GM19395 (cell line): ENCODE results near the gene SERPINA10.

Experiments
- ATAC-seq: cut with Tn5 transposase; IDR thresholded peaks from one replicate; pipeline ENCODE4 v1.9.1; 2021; ENCODE audit warnings: mild to moderate bottlenecking, moderate library complexity; ENCODE audit not compliant: unreplicated experiment

Gene SERPINA10

GRCh38 chr14:94292872-94293577, at the start of gene SERPINA10:
SERPINA10 (minus strand) TSS chr14:94293268; CDS start chr14:94290593, 2,675 bp downstream.
- no peak for ATAC-seq

GRCh38 chr14:94342334-94342934, 49.4 kb upstream of the SERPINA10 start:
- no peak for ATAC-seq

- ATAC-seq = no peak
Measured at GRCh38 chr14:94341656-94342333, 48.7 kb upstream of the SERPINA10 start.

- no peak for ATAC-seq
Measured at GRCh38 chr14:94340533-94340932, 47.5 kb upstream of the SERPINA10 start.

- no peak for ATAC-seq
Measured at GRCh38 chr14:94338023-94338422, 45.0 kb upstream of the SERPINA10 start.

GRCh38 chr14:94337274-94337673, 44.2 kb upstream of the SERPINA10 start:
- ATAC-seq = no peak

GRCh38 chr14:94334872-94335271, 41.8 kb upstream of the SERPINA10 start:
- no peak for ATAC-seq

GRCh38 chr14:94332587-94332986, 39.5 kb upstream of the SERPINA10 start:
- ATAC-seq = no peak

- no peak for ATAC-seq
Measured at GRCh38 chr14:94332063-94332583, 39.1 kb upstream of the SERPINA10 start.

GRCh38 chr14:94331462-94331861, 38.4 kb upstream of the SERPINA10 start:
- ATAC-seq = no peak

- no peak for ATAC-seq
Measured at GRCh38 chr14:94330857-94331256, 37.8 kb upstream of the SERPINA10 start.

GRCh38 chr14:94330432-94330831, 37.4 kb upstream of the SERPINA10 start:
- no peak for ATAC-seq

GRCh38 chr14:94329857-94330256, 36.8 kb upstream of the SERPINA10 start:
- no peak for ATAC-seq

GRCh38 chr14:94328196-94328595, 35.1 kb upstream of the SERPINA10 start:
- ATAC-seq = no peak

- no peak for ATAC-seq
Measured at GRCh38 chr14:94322648-94323570, 29.8 kb upstream of the SERPINA10 start, which contains the start of gene SERPINA6. SERPINA6 (minus strand) TSS chr14:94323336; CDS start chr14:94314648, 8,688 bp downstream.

- no peak for ATAC-seq
Measured at GRCh38 chr14:94321421-94322271, 28.6 kb upstream of the SERPINA10 start.

GRCh38 chr14:94320243-94320642, 27.2 kb upstream of the SERPINA10 start:
- ATAC-seq = no peak

GRCh38 chr14:94317259-94317658, 24.2 kb upstream of the SERPINA10 start:
- ATAC-seq = no peak

GRCh38 chr14:94316692-94317091, 23.6 kb upstream of the SERPINA10 start:
- ATAC-seq = no peak

GRCh38 chr14:94314890-94315289, 21.8 kb upstream of the SERPINA10 start:
- no peak for ATAC-seq
